H9 (cell line): ENCODE measurements around the gene EDNRA. TPM values are rescaled to one million over a fixed set of nuclear protein-coding genes. Genes with fewer than 3 reads are reported as not detected.

Experiments
- DNase-seq: peaks from one replicate; pipeline ENCODE4 v3.0.0-alpha.2; 2017
- H2AFZ ChIP-seq: one replicate; pipeline ENCODE4 v1.6.1; 2013; ENCODE audit warnings: mild to moderate bottlenecking, low read length, control low read depth, moderate library complexity
- H2AK5ac ChIP-seq: 2 replicates; pipeline ENCODE4 v1.6.1; 2013; ENCODE audit warnings: low read length, control low read depth, mixed read lengths; ENCODE audit not compliant: insufficient read length
- H2BK120ac ChIP-seq: one replicate; pipeline ENCODE4 v1.6.1; 2013; ENCODE audit warnings: low read depth, mild to moderate bottlenecking, low read length, control low read depth, inconsistent platforms; ENCODE audit not compliant: poor library complexity, severe bottlenecking
- H2BK12ac ChIP-seq: 2 replicates; pipeline ENCODE4 v1.6.1; 2013; ENCODE audit warnings: low read length, control low read depth, mixed read lengths, low read depth; ENCODE audit not compliant: insufficient read length
- H2BK15ac ChIP-seq: 2 replicates; pipeline ENCODE4 v1.6.1; 2013; ENCODE audit warnings: low read depth, low read length, control low read depth
- H2BK20ac ChIP-seq: one replicate; pipeline ENCODE4 v1.6.1; 2013; ENCODE audit warnings: low read depth, mild to moderate bottlenecking, low read length, control low read depth, inconsistent platforms; ENCODE audit not compliant: poor library complexity, severe bottlenecking
- H2BK5ac ChIP-seq: 2 replicates; pipeline ENCODE4 v1.6.1; 2013; ENCODE audit warnings: low read length, control low read depth, mixed read lengths; ENCODE audit not compliant: insufficient read length
- H3K14ac ChIP-seq: 2 replicates; pipeline ENCODE4 v1.6.1; 2013; ENCODE audit warnings: low read length, control low read depth; ENCODE audit not compliant: insufficient read depth
- H3K18ac ChIP-seq: 2 replicates; pipeline ENCODE4 v1.6.1; 2013; ENCODE audit warnings: low read depth, mild to moderate bottlenecking, mixed read lengths, low read length, control low read depth; ENCODE audit not compliant: insufficient read length
- H3K23ac ChIP-seq: 2 replicates; pipeline ENCODE4 v1.6.1; 2013; ENCODE audit warnings: low read length, control low read depth, mixed read lengths, low read depth; ENCODE audit not compliant: insufficient read length
- H3K23me2 ChIP-seq: 2 replicates; pipeline ENCODE4 v1.6.1; 2013; ENCODE audit warnings: low read depth, mild to moderate bottlenecking, mixed read lengths, low read length, control low read depth; ENCODE audit not compliant: insufficient read length, poor library complexity, severe bottlenecking
- H3K27ac ChIP-seq: 2 replicates; pipeline ENCODE4 v1.5.1; 2013; ENCODE audit warnings: low read length, control low read depth, mixed read lengths, low read depth; ENCODE audit not compliant: insufficient read length
- H3K27me3 ChIP-seq: 2 replicates; pipeline ENCODE4 v1.6.1; 2013; ENCODE audit warnings: low read length, control low read depth, inconsistent platforms; ENCODE audit not compliant: insufficient read depth
- H3K4ac ChIP-seq: 2 replicates; pipeline ENCODE4 v1.6.1; 2013; ENCODE audit warnings: low read depth, mild to moderate bottlenecking, control low read depth, inconsistent platforms, low read length, moderate library complexity
- H3K4me1 ChIP-seq: 2 replicates; pipeline ENCODE4 v1.6.1; 2013; ENCODE audit warnings: low read length, control low read depth, inconsistent platforms; ENCODE audit not compliant: insufficient read depth
- H3K4me2 ChIP-seq: 2 replicates; pipeline ENCODE4 v1.6.1; 2013; ENCODE audit warnings: low read length, control low read depth, mixed read lengths; ENCODE audit not compliant: insufficient read length, insufficient read depth
- H3K56ac ChIP-seq: 2 replicates; pipeline ENCODE4 v1.6.1; 2013; ENCODE audit warnings: low read depth, mild to moderate bottlenecking, mixed read lengths, low read length, control low read depth; ENCODE audit not compliant: insufficient read length
- H3K79me1 ChIP-seq: 2 replicates; pipeline ENCODE4 v1.6.1; 2013; ENCODE audit warnings: low read depth, mild to moderate bottlenecking, moderate library complexity, low read length, control low read depth, inconsistent platforms; ENCODE audit not compliant: insufficient read depth, poor library complexity, severe bottlenecking
- H3K79me2 ChIP-seq: 2 replicates; pipeline ENCODE4 v1.6.1; 2013; ENCODE audit warnings: low read length, control low read depth, inconsistent platforms; ENCODE audit not compliant: insufficient read depth
- H3K9ac ChIP-seq: 2 replicates; pipeline ENCODE4 v1.6.1; 2013; ENCODE audit warnings: low read length, control low read depth, mixed read lengths; ENCODE audit not compliant: insufficient read length; ENCODE audit errors: extremely low read depth
- H3K9me3 ChIP-seq: one replicate; pipeline ENCODE4 v1.6.1; 2013; ENCODE audit warnings: low read depth, low read length, inconsistent platforms; ENCODE audit not compliant: control insufficient read depth
- H3T11ph ChIP-seq: one replicate; pipeline ENCODE4 v1.6.1; 2013; ENCODE audit warnings: mild to moderate bottlenecking, low read length, control low read depth, inconsistent platforms
- H4K20me1 ChIP-seq: one replicate; pipeline ENCODE4 v1.6.1; 2013; ENCODE audit not compliant: control insufficient read depth, insufficient read length, insufficient read depth
- H4K5ac ChIP-seq: 2 replicates; pipeline ENCODE4 v1.6.1; 2013; ENCODE audit warnings: low read depth, mild to moderate bottlenecking, mixed read lengths, low read length, control low read depth; ENCODE audit not compliant: insufficient read length
- H4K8ac ChIP-seq: replicated peaks from 2 replicates; pipeline ENCODE4 v1.6.1; 2013; ENCODE audit warnings: low read length, control low read depth, mixed read lengths, low read depth; ENCODE audit not compliant: insufficient read length
- H4K91ac ChIP-seq: 2 replicates; pipeline ENCODE4 v1.6.1; 2013; ENCODE audit warnings: low read depth, mild to moderate bottlenecking, moderate library complexity, mixed read lengths, low read length, control low read depth; ENCODE audit not compliant: insufficient read length
- H3K27ac Mint-ChIP-seq, 3 experiments: 2 replicates in 2 of 3; 3 replicates in 1 of 3; pipeline ENCODE4 v1.8.0; 2020 to 2021; ENCODE audit warnings: mixed read lengths in 3 of 3, mild to moderate bottlenecking in 1 of 3, moderate library complexity in 1 of 3
- H3K27me3 Mint-ChIP-seq: 2 replicates; pipeline ENCODE4 v1.8.0; 2021; ENCODE audit warnings: low read depth, mild to moderate bottlenecking, moderate library complexity, mixed read lengths
- H3K36me3 Mint-ChIP-seq, 3 experiments: 2 replicates in 2 of 3; 3 replicates in 1 of 3; pipeline ENCODE4 v1.8.0; 2020 to 2021; ENCODE audit warnings: low read depth in 3 of 3, mixed read lengths in 3 of 3; ENCODE audit not compliant: insufficient read depth in 1 of 3
- H3K4me1 Mint-ChIP-seq, 2 experiments: 2 replicates each; pipeline ENCODE4 v1.8.0; 2020; ENCODE audit warnings: mixed read lengths in 2 of 2
- H3K4me3 Mint-ChIP-seq, 2 experiments: 2 replicates in 1 of 2; 3 replicates in 1 of 2; pipeline ENCODE4 v1.8.0; 2020 to 2021; ENCODE audit warnings: mild to moderate bottlenecking in 2 of 2, mixed read lengths in 2 of 2, moderate library complexity in 1 of 2
- H3K9me3 Mint-ChIP-seq, 2 experiments: 2 replicates in 1 of 2; 3 replicates in 1 of 2; pipeline ENCODE4 v1.8.0; 2020; ENCODE audit warnings: mild to moderate bottlenecking in 2 of 2, mixed read lengths in 2 of 2, moderate library complexity in 1 of 2
- WGBS: extraction: QIAGEN DNeasy Blood & Tissue Kit; methylation state at CpG from one replicate; pipeline ENCODE4 v1.1.7; 2013; ENCODE audit warnings: missing lambda C conversion rate, low lambda C conversion rate, mixed read lengths; ENCODE audit not compliant: insufficient read length; ENCODE audit errors: extremely low coverage; 5-methylcytosine and 5-hydroxymethylcytosine counted together
- total RNA-seq: library from RNA; stranded (reverse); gene quantifications from 2 replicates; pipeline ENCODE4 v1.2.1, GENCODE V29; 2021
- TF ChIP-seq, protein P1 (sequence below): fragments of 200-600 bp; sonication (generic); conservative IDR thresholded peaks from 3 replicates; pipeline ENCODE4 v1.8.0; 2021; ENCODE audit warnings: antibody characterized with exemption, mild to moderate bottlenecking

Gene EDNRA
- total RNA-seq, 1 experiment from 2014 or later = 1.6 TPM

- no peak overlapping the region for H2BK120ac ChIP-seq
- H2AK5ac ChIP-seq = no peak overlapping the region
- no peak overlapping the region for H4K8ac ChIP-seq
- H3T11ph ChIP-seq = no peak overlapping the region
- H3K4me1 Mint-ChIP-seq = peaks cover 0 to 4% of the 10 kb centered on the region in 2 experiments; a peak in 2 of 4 replicates
- H3K14ac ChIP-seq = no peak overlapping the region
- H2BK12ac ChIP-seq = no peak overlapping the region
- H2BK20ac ChIP-seq = no peak overlapping the region
- H3K36me3 Mint-ChIP-seq = no peaks in the 10 kb centered on the region
- H3K27me3 Mint-ChIP-seq = no peaks in the 10 kb centered on the region
- H3K4me2 ChIP-seq = no peak overlapping the region
- WGBS = no CpG with 5 or more reads among the region's 1 CpG
- no peak overlapping the region for H3K27ac ChIP-seq
- H3K4me3 Mint-ChIP-seq = no peak overlapping the region
- no peaks in the 10 kb centered on the region for H4K20me1 ChIP-seq
- H3K79me2 ChIP-seq = no peaks in the 10 kb centered on the region
- H2BK15ac ChIP-seq = no peak overlapping the region
- no peak overlapping the region for H3K23ac ChIP-seq
- H3K23me2 ChIP-seq = no peaks in the 10 kb centered on the region
- H4K5ac ChIP-seq = no peak overlapping the region
- no peaks in the 10 kb centered on the region for H3K79me1 ChIP-seq
- no peak overlapping the region for H4K91ac ChIP-seq
- H3K9me3 ChIP-seq = no peaks in the 10 kb centered on the region
- H3K18ac ChIP-seq = no peak overlapping the region
- no peak overlapping the region for H2BK5ac ChIP-seq
- H3K4me1 ChIP-seq = no peaks in the 10 kb centered on the region
- no peak for DNase-seq
- TF ChIP-seq, protein P1, sequence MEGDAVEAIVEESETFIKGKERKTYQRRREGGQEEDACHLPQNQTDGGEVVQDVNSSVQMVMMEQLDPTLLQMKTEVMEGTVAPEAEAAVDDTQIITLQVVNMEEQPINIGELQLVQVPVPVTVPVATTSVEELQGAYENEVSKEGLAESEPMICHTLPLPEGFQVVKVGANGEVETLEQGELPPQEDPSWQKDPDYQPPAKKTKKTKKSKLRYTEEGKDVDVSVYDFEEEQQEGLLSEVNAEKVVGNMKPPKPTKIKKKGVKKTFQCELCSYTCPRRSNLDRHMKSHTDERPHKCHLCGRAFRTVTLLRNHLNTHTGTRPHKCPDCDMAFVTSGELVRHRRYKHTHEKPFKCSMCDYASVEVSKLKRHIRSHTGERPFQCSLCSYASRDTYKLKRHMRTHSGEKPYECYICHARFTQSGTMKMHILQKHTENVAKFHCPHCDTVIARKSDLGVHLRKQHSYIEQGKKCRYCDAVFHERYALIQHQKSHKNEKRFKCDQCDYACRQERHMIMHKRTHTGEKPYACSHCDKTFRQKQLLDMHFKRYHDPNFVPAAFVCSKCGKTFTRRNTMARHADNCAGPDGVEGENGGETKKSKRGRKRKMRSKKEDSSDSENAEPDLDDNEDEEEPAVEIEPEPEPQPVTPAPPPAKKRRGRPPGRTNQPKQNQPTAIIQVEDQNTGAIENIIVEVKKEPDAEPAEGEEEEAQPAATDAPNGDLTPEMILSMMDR = no peak
- H3K27me3 ChIP-seq = no peaks in the 10 kb centered on the region
- H3K9ac ChIP-seq = no peak overlapping the region
- H3K56ac ChIP-seq = no peak overlapping the region
- H3K9me3 Mint-ChIP-seq = no peaks in the 10 kb centered on the region
- no peak overlapping the region for H3K27ac Mint-ChIP-seq
- no peak overlapping the region for H3K4ac ChIP-seq
- H2AFZ ChIP-seq = no peak overlapping the region
Measured at GRCh38 chr4:147530134-147530533, 49.2 kb downstream of the EDNRA start.
